Neural progenitor cell (in vitro differentiated cells): ENCODE measurements around the gene STK32B.

Experiments
- EZH2 ChIP-seq: fragments of 200-600 bp; sonication (generic); IDR thresholded peaks from 2 replicates; pipeline ENCODE4 v1.6.1; 2017; ENCODE audit warnings: antibody characterized with exemption, mild to moderate bottlenecking, moderate library complexity
- EZH2phosphoT487 ChIP-seq: fragments of 200-600 bp; sonication (generic); IDR thresholded peaks from 2 replicates; pipeline ENCODE4 v1.6.1; 2017; ENCODE audit warnings: antibody characterized with exemption
- TF ChIP-seq, protein P1 (sequence below): fragments of 200-600 bp; sonication (generic); IDR thresholded peaks from 2 replicates; pipeline ENCODE4 v1.5.1; 2017; ENCODE audit warnings: antibody characterized with exemption, mild to moderate bottlenecking

DNA sequence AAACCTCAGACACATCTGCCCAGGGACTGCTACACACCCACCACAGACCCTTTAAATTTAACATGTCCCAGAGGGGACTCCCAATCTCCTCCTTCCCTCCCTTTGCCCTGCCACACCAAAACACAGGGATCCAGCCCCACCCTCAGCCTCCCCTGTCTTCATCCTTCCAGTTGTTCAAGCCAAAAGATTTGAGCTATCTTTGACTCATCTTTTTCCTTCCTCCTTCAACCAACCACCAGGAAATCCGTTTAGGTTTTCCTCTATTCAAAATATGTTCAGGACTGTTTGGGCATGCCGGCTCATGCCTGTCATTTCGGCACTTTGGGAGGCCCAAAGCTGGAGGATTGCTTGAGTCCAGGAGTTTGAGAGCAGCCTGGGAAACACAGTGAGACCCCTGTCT, 6.9 kb upstream of the STK32B start:
- TF ChIP-seq, protein P1, sequence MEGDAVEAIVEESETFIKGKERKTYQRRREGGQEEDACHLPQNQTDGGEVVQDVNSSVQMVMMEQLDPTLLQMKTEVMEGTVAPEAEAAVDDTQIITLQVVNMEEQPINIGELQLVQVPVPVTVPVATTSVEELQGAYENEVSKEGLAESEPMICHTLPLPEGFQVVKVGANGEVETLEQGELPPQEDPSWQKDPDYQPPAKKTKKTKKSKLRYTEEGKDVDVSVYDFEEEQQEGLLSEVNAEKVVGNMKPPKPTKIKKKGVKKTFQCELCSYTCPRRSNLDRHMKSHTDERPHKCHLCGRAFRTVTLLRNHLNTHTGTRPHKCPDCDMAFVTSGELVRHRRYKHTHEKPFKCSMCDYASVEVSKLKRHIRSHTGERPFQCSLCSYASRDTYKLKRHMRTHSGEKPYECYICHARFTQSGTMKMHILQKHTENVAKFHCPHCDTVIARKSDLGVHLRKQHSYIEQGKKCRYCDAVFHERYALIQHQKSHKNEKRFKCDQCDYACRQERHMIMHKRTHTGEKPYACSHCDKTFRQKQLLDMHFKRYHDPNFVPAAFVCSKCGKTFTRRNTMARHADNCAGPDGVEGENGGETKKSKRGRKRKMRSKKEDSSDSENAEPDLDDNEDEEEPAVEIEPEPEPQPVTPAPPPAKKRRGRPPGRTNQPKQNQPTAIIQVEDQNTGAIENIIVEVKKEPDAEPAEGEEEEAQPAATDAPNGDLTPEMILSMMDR = no peak
- TF ChIP-seq EZH2 (no peak), EZH2phosphoT487 (no peak)
